Kidney glomerular epithelial cell (primary cell): Measurements from ENCODE around the gene DDX49.
"Not testable (repeated sequence)": the region's sequence is repeated elsewhere in the genome, so short reads cannot be mapped to it uniquely, and the experiment has no call there.

ENCODE experiments used
- DNase-seq: peaks from one replicate; lab custom pipeline; 2025; lab: John Stamatoyannopoulos, UW

Gene DDX49

DNA sequence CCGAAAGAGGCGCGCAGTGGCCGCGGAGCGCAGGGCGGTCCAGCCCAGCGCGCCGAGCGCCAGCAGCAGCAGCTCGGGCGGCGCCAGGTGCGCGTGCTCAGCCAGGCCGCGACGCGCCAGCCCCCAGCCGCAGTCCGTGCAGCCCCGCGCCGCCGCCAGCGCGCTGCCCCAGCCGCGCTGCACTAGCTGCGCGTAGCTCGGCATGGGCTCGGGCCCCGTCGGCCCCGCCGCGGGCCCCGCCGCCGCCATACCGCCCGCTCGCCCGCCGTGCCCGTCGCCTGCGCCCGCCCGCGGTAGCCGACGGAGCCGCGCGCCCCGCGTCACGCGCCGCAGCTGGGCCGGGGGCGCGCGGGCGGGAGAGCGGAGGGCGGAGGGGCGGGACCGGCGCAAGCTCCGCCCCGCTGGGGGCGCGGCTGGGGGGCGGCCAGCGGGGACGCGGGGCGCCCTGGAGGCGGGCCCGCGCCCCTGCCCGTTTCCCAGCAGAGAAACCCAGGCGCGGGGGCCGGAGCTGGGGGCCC, 23.6 kb upstream of the DDX49 start, which contains the start of gene CERS1:
CERS1 (minus strand) TSS at position 335 of the 518 bp plus-strand sequence; CDS start at position 249, 86 bp downstream.
- DNase-seq, result no peak

DNA sequence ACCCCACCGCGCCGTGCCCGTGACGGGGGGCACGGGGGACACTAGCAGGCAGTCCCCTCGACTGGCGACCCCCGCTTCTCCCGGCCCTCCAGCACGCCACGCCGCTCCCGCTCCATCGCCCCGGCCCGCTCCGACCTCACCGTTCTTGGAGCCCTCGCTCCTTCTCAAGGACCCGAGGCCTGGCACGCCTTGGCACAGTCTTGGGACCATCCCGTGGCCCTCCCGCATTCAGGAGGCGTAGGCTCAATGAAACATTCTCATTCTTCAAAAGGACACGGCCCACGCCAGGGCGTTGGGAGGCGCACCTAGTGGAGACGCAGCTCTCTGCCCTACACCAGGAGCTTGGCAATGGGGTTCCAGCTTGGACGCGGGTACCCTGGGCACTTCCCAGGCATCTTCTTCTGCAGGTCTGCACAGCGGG, 23.1 kb upstream of the DDX49 start:
- DNase-seq, result no peak

- DNase-seq, result no peak
These were observed 22.2 kb upstream of the DDX49 start for GRCh38 chr19:18897094-18898029.

DNA sequence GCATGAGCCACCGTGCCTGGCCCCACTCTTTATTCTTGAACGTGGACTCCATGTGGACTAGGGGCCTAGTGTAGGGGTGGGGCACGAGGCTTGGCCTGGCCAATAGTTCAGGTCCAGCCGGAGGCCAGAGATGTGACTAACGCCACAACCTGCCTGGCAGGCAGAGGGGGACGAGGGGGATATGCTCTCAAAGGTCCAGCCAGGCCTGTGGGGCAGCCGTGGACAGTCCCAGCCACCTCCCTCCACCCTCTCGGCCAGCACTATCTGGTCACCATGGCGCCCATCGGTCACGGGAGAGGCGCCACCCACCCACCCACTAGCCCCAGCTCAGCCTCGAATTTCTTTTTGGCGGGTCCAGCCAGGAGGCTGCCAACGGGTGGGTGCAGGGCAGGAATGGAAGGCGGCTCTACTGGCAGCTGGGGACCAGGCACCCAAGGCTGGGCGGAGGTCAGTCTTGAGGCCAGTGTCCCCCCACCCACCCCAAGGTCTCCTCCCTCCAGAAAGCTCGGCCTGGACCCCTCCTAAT, 21.4 kb upstream of the DDX49 start:
- no peak for DNase-seq

DNA sequence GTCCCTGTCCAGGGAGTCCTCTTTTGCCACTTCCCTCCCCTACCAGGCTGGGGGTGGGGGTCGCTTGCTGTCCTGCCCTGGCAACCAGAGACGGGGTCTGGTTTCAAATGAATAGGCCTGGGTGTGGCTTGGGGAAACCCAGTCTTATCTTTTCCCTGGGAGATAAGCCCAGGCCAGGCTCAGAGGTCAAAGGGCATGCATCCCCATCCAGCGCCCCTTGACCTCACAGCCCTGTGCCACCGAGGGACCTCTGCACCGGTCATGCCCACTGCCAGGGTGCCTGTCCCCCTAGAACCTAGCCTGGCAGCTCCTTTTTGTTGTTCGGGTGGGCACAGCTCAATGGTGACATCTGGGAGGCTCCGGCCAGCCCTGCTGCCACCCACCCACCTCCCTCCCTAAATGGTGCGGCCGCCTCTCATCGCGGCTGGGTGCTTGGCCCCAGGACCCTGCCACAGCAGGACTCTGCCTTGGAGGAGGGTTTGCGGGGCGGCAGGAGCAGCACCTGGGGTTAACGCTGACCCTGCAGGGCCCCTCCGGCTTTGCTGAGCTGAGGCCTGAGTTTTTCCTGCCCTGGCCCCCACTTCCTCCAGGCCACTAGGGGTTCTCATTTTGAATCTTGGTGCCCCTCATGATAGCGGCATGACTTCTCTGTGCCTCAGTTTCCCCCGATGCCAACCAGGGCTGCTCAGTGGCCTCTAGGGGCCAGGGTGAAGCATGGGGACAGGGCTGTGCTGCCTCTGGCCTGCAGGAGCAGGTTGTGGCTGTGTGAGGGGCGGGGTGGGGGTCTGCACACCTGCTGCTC, 20.7 kb upstream of the DDX49 start:
- DNase-seq, result no peak

DNA sequence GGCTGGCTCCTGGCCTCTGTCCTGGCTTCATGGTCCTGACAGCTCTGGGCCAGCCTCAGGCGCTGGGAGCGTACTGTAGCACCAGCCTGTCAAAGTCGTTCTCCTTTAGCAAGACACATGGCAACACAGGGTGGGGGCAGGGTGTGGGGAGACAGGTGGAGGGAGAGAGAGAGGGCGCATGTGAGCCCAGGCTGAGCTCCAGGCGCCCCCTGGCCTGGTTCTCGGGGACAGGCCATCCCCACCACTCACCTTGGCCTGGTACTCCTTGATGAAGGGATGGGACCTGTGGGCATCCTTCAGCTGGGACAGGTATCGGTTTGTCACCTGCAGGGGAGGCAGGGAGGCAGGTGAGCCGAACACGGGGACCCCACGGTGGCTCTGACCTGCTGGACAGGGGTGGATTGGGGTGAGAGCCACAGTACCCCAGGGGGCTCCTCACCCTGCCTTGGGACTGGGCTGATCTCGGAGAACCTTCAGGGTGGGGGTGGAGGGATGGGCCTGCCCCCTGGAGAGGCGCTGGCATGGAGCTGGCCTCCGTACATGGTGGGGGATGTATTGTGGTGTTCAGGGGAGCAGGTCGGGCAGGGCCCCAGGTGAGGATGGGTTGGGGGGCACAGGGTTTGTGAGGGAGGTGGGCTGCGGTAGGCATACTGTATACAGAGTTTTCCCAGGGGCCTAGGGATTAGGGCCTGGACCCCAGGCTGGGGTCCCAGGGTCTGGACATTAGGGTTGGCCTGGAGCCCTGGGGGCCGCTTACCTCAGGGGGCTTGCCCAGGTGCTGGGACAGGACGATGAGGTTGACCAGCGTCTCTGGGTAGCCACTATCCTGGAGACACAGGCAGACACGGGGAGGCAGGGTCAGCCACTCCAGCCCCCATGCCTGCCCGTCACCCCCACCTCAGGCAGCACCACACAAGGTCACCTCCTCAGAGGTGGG, 19.6 kb upstream of the DDX49 start:
- DNase-seq, result no peak

GRCh38 chr19:18900700-18901481, 18.6 kb upstream of the DDX49 start:
- DNase-seq, result no peak

DNA sequence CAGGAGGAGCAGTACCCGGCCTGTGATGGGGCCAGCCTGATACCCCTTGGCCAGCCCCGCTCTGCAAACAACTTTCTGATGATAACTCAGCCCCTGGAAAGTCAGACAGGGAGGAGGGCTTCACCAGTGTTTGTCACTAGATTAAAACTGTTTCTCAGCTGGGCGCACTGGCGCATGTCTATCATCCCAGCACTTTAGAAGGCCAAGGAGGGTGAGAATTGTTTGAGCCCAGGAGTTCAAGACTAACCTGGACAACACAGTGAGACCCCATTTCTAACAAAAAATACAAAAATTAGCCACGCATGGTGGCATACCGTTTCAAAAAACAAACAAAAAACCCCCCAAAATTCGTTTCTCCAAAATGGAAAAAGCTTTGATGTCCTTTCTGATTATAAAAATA, 18.0 kb upstream of the DDX49 start:
- no peak for DNase-seq

- not testable (repeated sequence) for DNase-seq
These were observed 17.0 kb upstream of the DDX49 start for GRCh38 chr19:18902519-18902918.

DNA sequence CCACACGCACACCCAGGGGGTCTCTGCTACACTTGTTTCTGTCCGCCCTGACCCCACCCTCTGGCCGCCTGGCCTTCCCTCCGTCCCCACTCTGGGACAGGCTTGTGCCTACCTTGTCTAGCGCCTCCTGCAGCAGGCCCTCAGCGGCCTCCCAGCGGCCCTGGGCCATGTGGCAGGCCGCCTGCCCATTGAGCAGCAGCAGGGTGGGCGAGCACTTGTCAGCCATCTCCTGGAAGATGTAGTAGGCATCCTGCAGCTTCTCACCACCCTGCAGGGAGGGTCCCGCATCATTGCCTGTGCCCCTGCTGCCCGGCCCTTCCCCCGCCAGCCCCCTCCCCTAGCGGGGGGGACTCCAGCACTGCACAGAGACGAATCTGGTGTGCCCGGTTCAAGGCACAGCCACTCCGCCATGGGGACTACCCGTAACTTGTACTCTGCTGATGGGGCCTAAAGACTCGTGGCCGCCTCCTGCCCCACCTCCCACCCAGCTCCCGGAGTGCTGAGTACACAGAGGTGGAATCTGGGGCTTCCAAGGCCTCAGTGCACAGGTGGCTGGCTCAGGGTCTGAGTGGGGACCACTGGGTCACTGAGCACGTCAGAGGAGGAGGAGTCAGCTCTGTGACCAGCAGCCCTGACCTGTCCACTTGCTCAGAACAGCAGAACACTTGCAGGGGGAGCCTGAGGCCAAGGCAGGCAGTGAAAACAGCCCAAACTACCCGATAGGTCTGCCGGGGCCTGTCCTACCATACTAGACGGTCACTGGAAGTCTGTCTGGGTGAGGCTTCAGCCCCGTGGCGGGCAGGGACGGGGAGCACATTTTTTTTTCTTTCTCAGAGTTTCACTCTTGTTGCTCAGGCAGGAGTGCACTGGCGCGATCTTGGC, 16.1 kb upstream of the DDX49 start:
- DNase-seq, result no peak

- no peak for DNase-seq
These were observed 15.0 kb upstream of the DDX49 start for GRCh38 chr19:18904334-18905057.

DNA sequence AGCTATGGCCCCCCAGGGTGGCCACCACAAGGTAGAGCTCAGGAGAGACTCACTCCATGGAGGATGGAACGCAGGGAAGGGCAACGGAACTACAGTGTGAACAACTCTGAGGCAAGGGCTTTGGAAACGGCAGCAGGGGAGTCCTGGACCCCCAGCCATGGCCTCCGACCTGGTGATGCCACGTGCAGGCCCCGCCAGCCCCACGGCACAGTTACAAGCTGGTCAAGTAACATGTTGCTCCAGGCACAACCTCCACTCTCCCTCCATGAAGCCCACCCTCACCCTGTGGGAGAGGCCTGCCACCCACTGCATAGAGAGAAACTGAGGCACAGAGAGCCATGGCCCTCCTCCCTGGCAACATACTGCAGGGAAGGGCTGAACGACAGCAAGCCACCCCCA, 14.5 kb upstream of the DDX49 start:
- no peak for DNase-seq

- DNase-seq, result no peak
These were observed 13.8 kb upstream of the DDX49 start for GRCh38 chr19:18905513-18906236.

GRCh38 chr19:18906605-18907519, 12.7 kb upstream of the DDX49 start:
- DNase-seq, result no peak

DNA sequence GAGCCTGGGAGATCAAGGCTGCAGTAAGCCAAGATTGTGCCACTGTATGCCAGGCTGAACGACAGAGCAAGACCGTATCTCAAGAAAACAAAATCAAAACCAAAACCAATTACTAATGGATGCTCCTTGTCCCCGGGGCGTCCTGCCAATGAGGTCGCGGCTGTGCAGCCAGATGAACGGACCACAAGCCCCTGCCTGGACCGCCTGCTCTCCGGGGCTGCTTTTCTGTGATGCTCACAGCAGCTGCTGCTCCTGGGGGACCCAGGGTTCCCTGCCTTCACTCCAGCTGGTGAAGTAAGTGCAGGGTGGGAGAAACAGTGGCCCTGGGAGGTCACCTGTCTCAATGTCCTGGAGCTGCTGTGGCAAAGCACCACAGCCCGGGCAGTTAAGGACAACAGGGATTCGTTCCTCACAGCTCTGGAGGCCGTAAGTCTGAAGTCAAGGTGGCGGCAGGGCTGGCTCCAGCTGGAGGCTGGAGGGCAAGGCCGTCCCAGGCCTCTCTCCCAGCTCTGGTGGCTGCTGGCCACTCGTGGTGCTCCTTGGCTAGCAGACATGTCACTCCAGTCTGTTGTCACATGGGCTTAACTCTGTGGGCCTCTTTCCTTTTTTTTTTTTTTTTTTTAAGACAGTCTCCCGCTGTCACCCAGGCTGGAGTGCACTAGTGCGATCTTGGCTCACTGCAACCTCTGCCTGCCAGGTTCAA, 10.4 kb upstream of the DDX49 start:
- no peak for DNase-seq

DNA sequence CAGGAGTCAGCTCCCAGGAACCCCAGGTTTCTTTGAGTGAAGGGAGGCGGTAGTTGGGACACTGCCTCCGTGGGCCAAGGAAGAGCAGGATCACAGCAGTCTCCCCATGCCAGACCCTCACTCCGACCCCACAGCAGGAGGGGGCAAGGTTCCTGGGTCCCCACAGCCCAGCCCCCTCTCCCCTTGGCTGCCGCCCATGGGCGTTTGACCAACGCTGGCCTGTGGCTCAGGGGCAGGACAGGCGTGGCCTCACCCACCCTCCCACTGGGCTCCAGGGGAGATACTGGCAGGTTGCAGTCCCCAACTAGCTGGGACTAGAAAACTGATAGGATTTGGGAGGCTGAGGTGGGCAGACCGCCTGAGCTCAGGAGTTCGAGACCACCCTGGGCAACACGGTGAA, 9.5 kb upstream of the DDX49 start:
- DNase-seq, result no peak
